GM18507 (cell line): ENCODE measurements around the gene CA6.
"Not testable (repeated sequence)": the region's sequence is repeated elsewhere in the genome, so short reads cannot be mapped to it uniquely, and the experiment has no call there.

Experiments
- DNase-seq: peaks from one replicate; pipeline ENCODE4 v3.0.0; 2011; ENCODE audit warnings: low read depth; ENCODE audit not compliant: insufficient read length; ENCODE audit errors: extremely low spot score
- FAIRE-seq: peaks from 2 replicates; lab custom pipeline; 2011; peaks lifted over from hg19 to GRCh38; lab: Jason Lieb, UNC

CA6 gene

GRCh38 chr1:8993962-8994675 lies 48.5 kb downstream of the CA6 start:
- not testable (repeated sequence) for FAIRE-seq

GRCh38 chr1:9001534-9002214 lies 56.0 kb downstream of the CA6 start:
- DNase-seq: not testable (repeated sequence)

More at GRCh38 chr1:8993962-8994675, 48.5 kb downstream of the CA6 start:
- not testable (repeated sequence) for DNase-seq

GRCh38 chr1:9002215-9002560 lies 56.5 kb downstream of the CA6 start:
- not testable (repeated sequence) for DNase-seq, FAIRE-seq

More at GRCh38 chr1:9001534-9002214, 56.0 kb downstream of the CA6 start:
- not testable (repeated sequence) for FAIRE-seq

GRCh38 chr1:9004031-9004699 lies 58.5 kb downstream of the CA6 start:
- no peak for FAIRE-seq
- no peak for DNase-seq

- peak; percentile 24 for FAIRE-seq
Measured at GRCh38 chr1:9004700-9005394, 59.2 kb downstream of the CA6 start.

GRCh38 chr1:9005395-9005708 lies 59.7 kb downstream of the CA6 start:
- FAIRE-seq: no peak
- no peak for DNase-seq

More at GRCh38 chr1:9004700-9005394, 59.2 kb downstream of the CA6 start:
- peak; percentile 72 for DNase-seq

GRCh38 chr1:9006956-9007615 lies 61.4 kb downstream of the CA6 start:
- DNase-seq: no peak
- no peak for FAIRE-seq

GRCh38 chr1:9008236-9008635 lies 62.6 kb downstream of the CA6 start:
- DNase-seq (no peak), FAIRE-seq (no peak)

GRCh38 chr1:9009438-9010370 lies 64.0 kb downstream of the CA6 start:
- peak; percentile 46 for DNase-seq
- peak; percentile 41 for FAIRE-seq

GRCh38 chr1:9010781-9011323 lies 65.2 kb downstream of the CA6 start:
- FAIRE-seq (peak; percentile 62), DNase-seq (no peak)

GRCh38 chr1:9013819-9014218 lies 68.2 kb downstream of the CA6 start:
- no peak for DNase-seq

GRCh38 chr1:9014475-9015375 lies 69.1 kb downstream of the CA6 start:
- no peak for FAIRE-seq
- DNase-seq: no peak

More at GRCh38 chr1:9013819-9014218, 68.2 kb downstream of the CA6 start:
- FAIRE-seq: no peak

GRCh38 chr1:9016455-9016854 lies 70.8 kb downstream of the CA6 start:
- DNase-seq (no peak), FAIRE-seq (no peak)

- FAIRE-seq: no peak
- no peak for DNase-seq
Measured at GRCh38 chr1:9018333-9018732, 72.7 kb downstream of the CA6 start.

GRCh38 chr1:9019896-9020295 lies 74.2 kb downstream of the CA6 start:
- no peak for DNase-seq
- no peak for FAIRE-seq

GRCh38 chr1:9020305-9020704 lies 74.6 kb downstream of the CA6 start:
- DNase-seq: no peak
- no peak for FAIRE-seq

- not testable (repeated sequence) for DNase-seq, FAIRE-seq
Measured at GRCh38 chr1:9022026-9022738, 76.5 kb downstream of the CA6 start.
